Stimulated activated CD8-positive, alpha-beta memory T cell treated with anti-CD3 and anti-CD28 coated beads, Interleukin-7, amount 100 ng/mL, for 1 hour (primary cell): Measurements from ENCODE around the gene SCLY.
"Not testable (repeated sequence)": the region's sequence is repeated elsewhere in the genome, so short reads cannot be mapped to it uniquely, and the experiment has no call there.

Experiments
- DNase-seq, 2 donors: peaks; one replicate each; pipeline ENCODE4 v3.0.0-alpha.2; 2020; ENCODE audit warnings: low read depth in 2 of 2

Gene SCLY

GRCh38 chr2:238040918-238041317 is 19.9 kb upstream of the SCLY start:
- DNase-seq: no peak

DNA sequence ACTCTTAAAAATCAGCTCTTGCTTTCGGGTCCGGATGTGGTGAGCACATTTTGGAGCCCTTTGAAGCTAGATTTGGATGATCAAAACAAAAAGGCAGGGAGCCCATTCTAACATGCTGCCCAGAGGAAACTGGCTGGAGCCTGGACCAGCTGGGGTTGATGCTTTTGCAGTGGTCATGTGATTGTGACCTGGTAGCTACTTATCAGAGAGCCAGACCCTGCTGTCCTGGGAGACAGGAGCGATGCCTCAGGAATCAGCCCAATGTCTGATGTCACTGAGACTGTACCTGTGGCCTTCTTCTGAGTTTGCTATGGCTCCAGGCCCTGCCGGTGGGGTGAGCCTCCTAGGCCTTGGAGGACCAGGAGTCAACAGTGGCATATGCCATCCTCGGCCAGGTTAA is 18.7 kb upstream of the SCLY start:
- no peak for DNase-seq

DNA sequence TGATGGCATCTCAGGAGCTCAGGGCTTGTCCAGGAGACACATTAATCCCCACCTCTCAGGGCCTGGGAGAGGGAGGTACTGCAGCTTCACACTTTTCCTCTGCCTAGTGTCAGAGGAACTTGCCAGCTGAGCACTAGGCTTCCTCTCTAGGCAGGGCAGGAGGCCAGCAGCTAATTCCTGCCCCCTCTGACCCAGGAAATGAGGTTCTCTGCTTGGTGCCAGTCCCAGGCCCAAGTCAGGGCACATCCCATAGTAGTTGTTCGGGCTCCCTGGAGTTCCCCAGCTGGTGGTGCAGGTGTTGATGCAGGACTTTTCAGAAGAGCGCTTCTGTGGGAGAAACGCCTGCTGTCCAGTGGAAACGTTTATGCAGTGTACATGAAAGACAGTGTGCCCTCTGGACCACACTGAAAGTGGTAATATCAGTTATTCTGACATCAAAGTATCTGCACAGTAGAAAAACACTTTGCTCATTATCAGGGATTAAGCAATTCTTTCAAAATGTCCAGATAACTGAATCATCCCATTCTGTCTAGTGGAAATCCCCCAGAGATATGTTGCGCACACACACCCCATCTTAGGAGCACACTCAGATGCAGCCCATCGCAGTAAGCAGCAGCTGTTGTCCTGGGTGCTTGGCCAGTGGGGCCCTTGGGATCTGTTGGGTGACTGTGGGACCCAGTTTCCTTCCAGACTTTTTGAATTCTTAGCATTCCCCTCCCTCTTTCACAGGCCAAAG is 17.8 kb upstream of the SCLY start:
- DNase-seq: no peak

- no peak for DNase-seq
These were observed 16.9 kb upstream of the SCLY start for GRCh38 chr2:238043851-238044250.

DNA sequence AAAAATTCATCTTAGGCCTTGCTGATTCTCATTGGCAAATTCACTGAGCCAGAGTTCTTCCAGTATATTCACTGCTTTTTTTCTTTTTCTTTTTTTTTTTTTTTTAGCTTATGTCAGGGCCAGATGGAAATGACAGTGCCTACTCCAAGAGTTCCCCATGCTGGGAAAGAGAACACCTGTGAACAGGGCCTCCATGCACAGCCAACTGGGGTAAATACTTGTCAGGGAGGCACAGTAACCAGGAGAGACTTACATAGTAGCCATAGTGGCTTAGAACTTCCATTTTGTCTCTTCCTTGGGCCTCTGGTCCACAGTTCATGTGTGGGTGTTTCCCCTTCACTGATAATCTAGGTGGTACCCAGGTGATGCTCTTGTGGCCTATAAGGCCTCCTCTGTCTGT is 15.2 kb upstream of the SCLY start:
- no peak for DNase-seq

GRCh38 chr2:238046725-238047270 is 14.0 kb upstream of the SCLY start:
- DNase-seq: no peak

DNA sequence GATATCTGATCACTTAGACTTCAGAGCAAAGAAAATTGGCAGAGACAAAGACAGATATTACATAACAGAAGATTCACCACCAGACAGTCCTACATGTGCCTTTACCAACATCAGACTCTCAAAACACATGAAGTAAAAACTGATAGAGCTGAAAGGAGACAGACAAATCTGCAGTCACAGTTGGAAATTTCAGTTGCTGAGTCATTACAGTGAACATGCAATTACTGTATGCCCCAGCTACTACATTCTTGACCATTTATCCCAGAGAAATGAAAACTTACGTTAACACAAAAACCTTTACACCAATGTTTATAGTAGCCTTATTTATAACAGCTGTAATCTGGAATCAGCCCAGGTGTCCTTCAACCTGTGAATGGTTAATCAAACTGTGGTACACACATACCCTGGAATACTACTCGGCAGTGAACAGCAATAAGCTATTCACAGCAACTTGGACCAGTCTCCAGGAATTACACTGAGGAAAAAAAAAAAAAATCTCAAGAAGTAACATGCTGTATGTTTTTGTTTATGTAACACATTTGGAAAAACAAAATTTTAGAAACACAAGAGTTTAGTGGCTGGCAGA is 7.5 kb upstream of the SCLY start:
- DNase-seq: no peak

DNA sequence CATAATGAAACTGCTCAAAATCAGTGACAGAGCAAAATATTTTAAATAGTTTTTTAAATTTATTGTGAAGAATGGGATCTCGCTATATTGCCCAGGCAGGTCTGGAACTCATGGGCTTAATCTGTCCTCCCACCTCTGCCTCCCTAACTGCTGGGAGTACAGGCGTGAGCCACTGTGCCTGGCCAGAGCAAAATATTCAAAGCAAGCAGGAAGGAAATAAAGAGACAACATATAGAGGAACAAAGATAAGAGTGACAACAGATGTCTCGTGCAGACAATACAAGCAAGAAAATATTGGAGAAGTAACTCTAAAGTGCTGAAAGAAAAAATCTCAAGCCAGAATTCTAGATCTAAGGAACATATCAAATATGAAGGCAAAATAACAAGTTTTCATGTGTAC is 5.0 kb upstream of the SCLY start:
- no peak for DNase-seq

DNA sequence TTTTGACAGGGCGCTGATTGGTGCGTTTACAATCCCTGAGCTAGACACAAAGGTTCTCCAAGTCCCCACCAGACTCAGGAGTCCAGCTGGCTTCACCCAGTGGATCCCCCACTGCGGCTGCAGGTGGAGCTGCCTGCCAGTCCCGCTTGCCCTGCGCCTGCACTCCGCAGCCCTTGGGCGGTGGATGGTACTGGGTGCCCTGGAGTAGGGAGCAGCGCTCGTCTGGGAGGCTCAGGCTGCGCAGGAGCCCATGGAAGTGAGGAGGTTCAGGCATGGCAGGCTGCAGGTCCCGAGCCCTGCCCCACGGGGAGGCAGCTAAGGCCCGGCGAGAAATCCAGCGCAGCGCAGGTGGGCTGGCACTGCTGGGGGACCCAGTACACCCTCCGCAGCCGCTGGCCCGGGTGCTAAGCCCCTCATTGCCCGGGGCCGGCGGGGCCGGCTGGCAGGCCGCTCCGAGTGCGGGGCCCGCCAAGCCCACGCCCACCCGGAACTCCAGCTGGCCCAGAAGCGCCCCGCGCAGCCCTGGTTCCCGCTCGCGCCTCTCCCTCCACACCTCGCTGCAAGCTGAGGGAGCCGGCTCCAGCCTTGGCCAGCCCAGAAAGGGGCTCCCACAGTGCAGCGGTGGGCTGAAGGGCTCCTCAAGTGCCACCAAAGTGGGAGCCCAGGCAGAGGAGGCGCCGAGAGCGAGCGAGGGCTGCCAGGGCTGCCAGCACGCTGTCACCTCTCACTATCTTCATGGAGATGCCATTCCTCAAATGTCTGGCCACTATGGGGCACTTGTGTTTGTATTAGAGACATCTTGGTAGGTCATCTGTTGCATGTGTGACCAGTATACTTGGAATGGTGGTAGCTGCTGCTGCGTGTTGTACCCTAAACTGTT is 2.9 kb upstream of the SCLY start:
- not testable (repeated sequence) for DNase-seq

- DNase-seq: no peak
These were observed 1.3 kb upstream of the SCLY start for GRCh38 chr2:238059505-238059904.

DNA sequence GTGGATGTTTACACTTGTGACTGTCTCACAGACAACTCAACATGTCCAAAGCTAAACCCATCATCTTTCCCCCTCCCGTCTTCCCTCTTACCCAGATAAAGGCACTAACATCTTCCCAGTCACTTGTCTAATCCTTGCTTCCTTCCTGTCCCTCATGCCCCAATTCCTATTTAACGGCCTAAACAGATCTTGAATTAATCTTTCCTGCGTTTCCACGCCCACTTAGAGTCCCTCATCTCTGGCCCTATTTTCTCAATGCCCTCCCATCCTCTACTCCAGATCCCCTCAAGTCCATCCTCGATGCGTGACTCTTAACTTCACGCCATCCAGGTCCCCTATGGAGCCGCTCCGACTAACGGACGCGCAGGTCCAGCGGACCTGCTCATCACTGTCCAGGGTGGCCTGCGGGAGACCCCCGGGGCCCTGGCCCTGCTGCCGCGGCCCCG is 682 bp upstream of the SCLY start:
- no peak for DNase-seq

GRCh38 chr2:238061315-238062202 is 758 bp downstream of the SCLY start:
- DNase-seq: no peak

DNA sequence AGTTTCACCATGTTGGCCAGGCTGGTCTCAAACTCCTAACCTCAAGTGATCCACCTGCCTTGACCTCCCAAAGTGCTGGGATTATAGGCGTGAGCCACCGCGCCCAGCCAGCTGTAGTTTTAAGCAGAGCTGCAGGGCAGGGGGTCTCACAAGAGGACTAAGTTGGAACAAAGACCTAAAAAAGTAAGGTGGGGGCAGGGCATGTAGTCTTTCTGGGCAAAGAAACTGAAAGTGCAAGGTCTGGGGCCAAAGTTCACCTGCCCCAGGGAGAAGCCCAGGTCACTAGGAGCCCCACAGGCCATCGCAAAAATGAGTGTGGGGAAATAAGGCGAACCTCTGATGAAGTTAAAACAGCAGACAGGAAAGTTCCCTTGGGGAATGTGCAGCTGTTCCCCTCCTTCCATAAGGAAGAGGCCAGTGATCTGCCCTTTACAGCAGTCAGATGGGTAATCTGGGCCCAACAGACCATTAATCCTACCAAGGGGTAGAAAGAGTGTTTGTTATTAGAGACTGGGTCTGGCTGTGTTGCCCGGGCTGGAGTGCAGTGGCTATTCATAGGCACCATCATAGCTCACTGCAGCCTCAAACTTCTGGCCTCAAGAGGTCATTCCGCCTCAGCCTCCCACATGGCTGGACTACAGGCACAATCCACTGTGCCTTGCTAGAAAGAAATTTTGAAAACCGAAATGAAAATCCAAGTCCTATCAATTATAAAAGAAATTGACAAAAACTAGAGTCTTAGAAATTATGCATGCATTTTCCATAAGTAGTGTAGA is 2.8 kb downstream of the SCLY start:
- no peak for DNase-seq

DNA sequence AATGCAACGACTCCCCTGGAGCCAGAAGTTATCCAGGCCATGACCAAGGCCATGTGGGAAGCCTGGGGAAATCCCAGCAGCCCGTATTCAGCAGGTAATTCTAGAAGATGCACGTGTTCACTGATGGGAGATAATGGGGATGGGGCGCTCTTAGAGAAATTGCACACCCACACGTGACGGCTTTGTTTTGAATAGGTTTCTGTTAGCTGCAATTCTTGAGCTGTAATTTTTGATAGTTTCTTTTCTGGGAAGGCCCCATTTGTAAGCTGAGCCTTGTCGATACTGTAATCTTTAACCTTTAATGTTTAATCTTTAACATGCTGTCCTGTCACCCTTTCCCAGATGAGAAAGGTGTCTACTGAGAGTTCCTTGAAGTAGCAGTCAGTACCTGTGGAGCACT is 3.6 kb downstream of the SCLY start:
- DNase-seq: no peak

- no peak for DNase-seq
These were observed 4.5 kb downstream of the SCLY start for GRCh38 chr2:238065071-238065846.

- no peak for DNase-seq
These were observed 5.4 kb downstream of the SCLY start for GRCh38 chr2:238066218-238066617.

GRCh38 chr2:238066718-238067117 is 5.9 kb downstream of the SCLY start:
- not testable (repeated sequence) for DNase-seq

DNA sequence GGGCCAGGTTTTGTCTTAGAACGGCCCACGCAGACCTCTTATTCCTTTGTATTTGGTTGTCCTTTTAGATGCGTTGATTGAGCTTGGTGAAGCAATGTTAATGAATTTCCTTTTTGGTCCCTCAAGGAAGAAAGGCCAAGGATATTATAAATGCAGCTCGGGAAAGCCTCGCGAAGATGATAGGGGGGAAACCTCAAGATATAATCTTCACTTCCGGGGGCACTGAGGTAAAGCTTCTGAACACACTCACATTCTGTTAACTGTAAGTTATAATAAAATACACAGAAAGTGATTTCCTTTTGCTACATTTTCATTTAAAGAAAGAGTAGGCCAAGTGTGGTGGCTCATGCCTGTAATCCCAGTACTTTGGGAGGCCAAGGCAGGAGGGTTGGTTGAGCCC is 7.1 kb downstream of the SCLY start:
- DNase-seq: no peak

- no peak for DNase-seq
These were observed 8.4 kb downstream of the SCLY start for GRCh38 chr2:238069021-238069709.
